ENCODE measurements around the gene KDR.

DNA sequence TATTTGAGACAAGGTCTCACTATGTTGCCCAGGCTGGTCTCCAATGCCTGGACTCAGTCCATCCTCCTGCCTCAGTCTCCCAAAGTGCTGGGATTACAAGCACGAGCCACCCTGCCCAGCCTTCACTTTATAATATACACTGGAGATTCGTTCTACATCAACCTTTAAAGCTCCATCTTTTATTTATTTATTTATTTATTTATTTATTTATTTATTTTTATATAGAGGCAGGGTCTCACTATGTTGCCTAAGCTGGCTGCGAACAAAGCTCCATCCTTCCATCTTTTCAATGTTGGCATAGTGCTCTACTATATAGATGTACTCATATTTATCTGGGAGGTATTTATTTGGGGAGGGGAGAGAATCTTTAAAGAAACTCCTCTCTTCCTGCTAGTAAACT, 1.7 kb upstream of the KDR start:
- no peak for TF ChIP-seq CTCF (IDR thresholded peaks at IDR 0.05)
- TF ChIP-seq POLR2A (IDR thresholded peaks at IDR 0.05): no peak
